Endothelial cell of umbilical vein (primary cell): ENCODE measurements around the gene GRK5. TPM values are rescaled to one million over a fixed set of nuclear protein-coding genes. Genes with fewer than 3 reads are reported as not detected.

ENCODE experiments used
- BruUV-seq: library from RNA; stranded (reverse); fragments of 400-500 nt; replicated peaks from 2 replicates; lab custom pipeline; 2021; lab: Mats Ljungman, UMichigan
- CTCF ChIA-PET: fragments of 300-600, 350-600 bp; sonication (Branson Sonifier 250); formaldehyde crosslinking; loops from one replicate; lab custom pipeline; 2021; ENCODE audit warnings: antibody characterized with exemption, inconsistent platforms; lab: Charles Lee
- POLR2A ChIA-PET: fragments of 300-600, 350-600 bp; sonication (Branson Sonifier 250); formaldehyde crosslinking; loops from one replicate; lab custom pipeline; 2021; ENCODE audit warnings: antibody characterized with exemption, inconsistent platforms; lab: Charles Lee
- DNase-seq: peaks from one replicate; pipeline ENCODE4 v3.0.0-alpha.2; 2011; ENCODE audit warnings: low read depth, low spot score
- FAIRE-seq: peaks from 2 replicates; lab custom pipeline; 2011; peaks lifted over from hg19 to GRCh38; lab: Jason Lieb, UNC
- H2AFZ ChIP-seq: 2 replicates; pipeline ENCODE4 v1.6.0; 2012; ENCODE audit warnings: low read depth, low read length, control low read depth, inconsistent platforms
- H3K27ac ChIP-seq: 2 replicates; pipeline ENCODE4 v1.5.1; 2011; ENCODE audit warnings: low read depth, mild to moderate bottlenecking, control low read depth, low read length, moderate library complexity; ENCODE audit not compliant: insufficient read depth
- H3K27me3 ChIP-seq, 2 experiments: 2 replicates each; pipeline versions ENCODE4 v1.6.0 to v1.6.1; 2011; ENCODE audit warnings: low read length in 2 of 2, mixed read lengths in 1 of 2; ENCODE audit not compliant: control insufficient read depth in 2 of 2, insufficient read depth in 2 of 2
- H3K36me3 ChIP-seq, 2 experiments: 2 replicates in 1 of 2; 3 replicates in 1 of 2; pipeline ENCODE4 v1.5.1; 2011; ENCODE audit warnings: low read length in 2 of 2, mild to moderate bottlenecking in 1 of 2, moderate library complexity in 1 of 2; ENCODE audit not compliant: control insufficient read depth in 2 of 2, insufficient read depth in 2 of 2; ENCODE audit errors: extremely low read depth in 1 of 2
- H3K4me1 ChIP-seq: 3 replicates; pipeline ENCODE4 v1.5.1; 2011; ENCODE audit warnings: mild to moderate bottlenecking, low read length; ENCODE audit not compliant: control insufficient read depth, insufficient read depth; ENCODE audit errors: extremely low read depth
- H3K4me2 ChIP-seq: 2 replicates; pipeline ENCODE4 v1.6.1; 2011; ENCODE audit warnings: low read length, control low read depth, mixed read lengths; ENCODE audit not compliant: insufficient read depth
- H3K4me3 ChIP-seq, 3 experiments: fragments of 200-600 bp in 1 of 3; sonication (generic), shearing (Covaris generic) in 1 of 3; replicated peaks in 1 of 3; 2 replicates each; pipeline ENCODE4 v1.5.1; 2011 to 2016; ENCODE audit warnings: control low read depth in 3 of 3, low read length in 3 of 3, mild to moderate bottlenecking in 2 of 3, inconsistent platforms in 1 of 3, low read depth in 1 of 3, moderate library complexity in 1 of 3; ENCODE audit not compliant: insufficient read depth in 1 of 3
- H3K79me2 ChIP-seq: 2 replicates; pipeline ENCODE4 v1.6.0; 2012; ENCODE audit warnings: low read length, inconsistent platforms; ENCODE audit not compliant: control insufficient read depth, insufficient read depth
- H3K9ac ChIP-seq: replicated peaks from 2 replicates; pipeline ENCODE3; 2011; ENCODE audit warnings: low read length, control low read depth; ENCODE audit not compliant: insufficient read depth; ENCODE audit errors: extremely low read depth
- H3K9me1 ChIP-seq: replicated peaks from 3 replicates; pipeline ENCODE4 v1.6.0; 2011; ENCODE audit warnings: mild to moderate bottlenecking, low read length; ENCODE audit not compliant: control insufficient read depth, insufficient read depth; ENCODE audit errors: extremely low read depth
- H3K9me3 ChIP-seq: replicated peaks from 2 replicates; pipeline ENCODE4 v1.5.1; 2012; ENCODE audit warnings: low read length, inconsistent platforms; ENCODE audit not compliant: control insufficient read depth, insufficient read depth
- H4K20me1 ChIP-seq: replicated peaks from 2 replicates; pipeline ENCODE3; 2011; ENCODE audit warnings: mild to moderate bottlenecking, low read length; ENCODE audit not compliant: control insufficient read depth, insufficient read depth; ENCODE audit errors: extremely low read depth
- CTCF ChIP-seq, 2 donors: IDR thresholded peaks; 1 replicate in 1 of 2; 2 replicates in 1 of 2; pipeline ENCODE4 v1.5.1; 2011; ENCODE audit warnings: low read length in 2 of 2, mild to moderate bottlenecking in 2 of 2, moderate library complexity in 2 of 2, control low read depth in 1 of 2, inconsistent platforms in 1 of 2, low read depth in 1 of 2; ENCODE audit not compliant: insufficient read depth in 1 of 2; ENCODE audit errors: extremely low read depth in 1 of 2
- EZH2 ChIP-seq: IDR thresholded peaks from 2 replicates; pipeline ENCODE4 v1.6.1; 2012; ENCODE audit warnings: borderline replicate concordance, low read depth, mild to moderate bottlenecking, moderate library complexity, low read length, inconsistent platforms; ENCODE audit not compliant: severe bottlenecking
- FOS ChIP-seq: IDR thresholded peaks from 2 replicates; pipeline ENCODE4 v1.6.1; 2011; ENCODE audit warnings: mild to moderate bottlenecking, low read length, moderate library complexity, borderline replicate concordance; ENCODE audit not compliant: insufficient read depth
- GATA2 ChIP-seq: IDR thresholded peaks from 2 replicates; pipeline ENCODE4 v1.7.0; 2011; ENCODE audit warnings: low read depth, mild to moderate bottlenecking, moderate library complexity, mixed read lengths, low read length; ENCODE audit not compliant: insufficient read length, insufficient read depth
- JUN ChIP-seq: IDR thresholded peaks from 2 replicates; pipeline ENCODE4 v1.6.1; 2011; ENCODE audit warnings: borderline replicate concordance, low read depth; ENCODE audit not compliant: insufficient read length, insufficient read depth
- MYC ChIP-seq: IDR thresholded peaks from one replicate; pipeline ENCODE4 v1.6.1; 2011; ENCODE audit warnings: mild to moderate bottlenecking, low read depth, low read length
- POLR2A ChIP-seq: IDR thresholded peaks from 2 replicates; pipeline ENCODE4 v1.6.1; 2012; ENCODE audit warnings: low read depth, mild to moderate bottlenecking, control low read depth, low read length
- POLR2AphosphoS5 ChIP-seq: IDR thresholded peaks from 2 replicates; pipeline ENCODE4 v1.6.1; 2012; ENCODE audit warnings: low read depth, mild to moderate bottlenecking, control low read depth, low read length, moderate library complexity; ENCODE audit not compliant: insufficient read depth
- dilution Hi-C: fragments of 300-500 bp; cut with MboI; formaldehyde crosslinking; loops from one replicate; pipeline ENCODE4 v1.15.0; 2019; ENCODE audit warnings: low sequenced_read_pairs; ENCODE audit not compliant: extremely low pct_ligation_motif_present
- intact Hi-C: fragments of 100-400 bp; cut with micrococcal nuclease; formaldehyde crosslinking; loops from one replicate; pipeline ENCODE4 v1.10.0; 2022
- polyA plus RNA-seq, 4 experiments: library from polyadenylated mRNA; depleted of rRNA in 3 of 4; stranded (reverse) in 3 of 4; unstranded in 1 of 4; fragments of >200 nt; gene quantifications; 2 replicates each; pipeline versions ENCODE4 v1.2.1 to v1.2.3, GENCODE V29; 2011 to 2012; ENCODE audit warnings: missing spikeins in 1 of 4
- total RNA-seq: library from RNA; stranded (reverse); gene quantifications from 2 replicates; pipeline ENCODE4 v1.2.3, GENCODE V29; 2021
- TF ChIP-seq, protein P1 (sequence below): IDR thresholded peaks from 2 replicates; pipeline ENCODE4 v1.6.1; 2011; ENCODE audit not compliant: insufficient read depth, insufficient read length

Gene GRK5
- total and polyA plus RNA-seq, 2 donors (not counting 3 experiments of a cell fraction or from before 2014, with no cell fraction given): 13.1 to 29.5 TPM

DNA sequence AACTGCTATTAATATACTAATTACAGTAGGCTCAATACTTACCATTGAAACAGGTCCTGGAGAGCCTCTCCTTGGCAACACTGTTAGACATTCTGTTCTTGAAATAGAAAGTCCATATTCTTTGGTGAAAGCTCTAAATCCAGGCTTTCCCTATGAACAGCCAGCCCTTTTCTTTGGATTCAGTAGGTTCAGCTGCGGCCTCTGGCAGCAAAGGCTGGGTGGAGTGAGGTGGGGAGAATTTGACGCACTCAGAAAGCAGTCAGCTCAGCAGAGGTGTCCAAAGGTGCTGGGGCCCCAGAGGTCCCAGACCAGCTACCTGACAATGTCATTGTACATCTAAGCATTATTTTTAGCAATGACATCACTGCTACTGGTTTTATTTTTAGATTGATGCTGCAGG is 146.1 kb downstream of the GRK5 start:
- Histone ChIP-seq H3K9ac (no peak overlapping the region), H2AFZ (no peak overlapping the region), H3K9me1 (no peaks in the 10 kb centered on the region), H3K79me2 (no peaks in the 10 kb centered on the region), H3K9me3 (no peaks in the 10 kb centered on the region), H4K20me1 (no peaks in the 10 kb centered on the region), H3K4me3 (no peak overlapping the region), H3K36me3 (no peaks in the 10 kb centered on the region), H3K27ac (no peak overlapping the region), H3K27me3 (no peaks in the 10 kb centered on the region), H3K4me2 (no peak overlapping the region), H3K4me1 (no peaks in the 10 kb centered on the region)
- DNase-seq: no peak
- dilution Hi-C loops: no loop called here
- intact Hi-C loops: no loop called here
- BruUV-seq: no TSS peak
- TF ChIP-seq, protein P1, sequence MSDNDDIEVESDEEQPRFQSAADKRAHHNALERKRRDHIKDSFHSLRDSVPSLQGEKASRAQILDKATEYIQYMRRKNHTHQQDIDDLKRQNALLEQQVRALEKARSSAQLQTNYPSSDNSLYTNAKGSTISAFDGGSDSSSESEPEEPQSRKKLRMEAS: no peak
- no peak for TF ChIP-seq CTCF (IDR thresholded peaks at IDR 0.05; ENCODE audit: extremely low read depth in 1 of 2, insufficient read depth in 1 of 2, low read depth in 1 of 2, low read length in 2 of 2)
- no peak for TF ChIP-seq JUN
- TF ChIP-seq FOS: no peak
- no peak for TF ChIP-seq MYC
- no peak for TF ChIP-seq POLR2A
- TF ChIP-seq POLR2AphosphoS5: no peak
- no peak for TF ChIP-seq EZH2
- no peak for TF ChIP-seq GATA2
- ChIA-PET POLR2A (no interaction called here), CTCF (no interaction called here)
- FAIRE-seq: no peak
